Choroid plexus epithelial cell (primary cell): Measurements from ENCODE around the gene ZNF423.
A peak's percentile ranks its signal among the peaks of the same experiment; 100 is the strongest.

Experiments used
- DNase-seq: peaks from one replicate; pipeline ENCODE4 v3.0.0-alpha.2; 2010; ENCODE audit warnings: low read depth
- H3K4me3 ChIP-seq: 2 replicates; pipeline ENCODE4 v1.5.1; 2011; ENCODE audit warnings: low read depth, mild to moderate bottlenecking, control low read depth, low read length, moderate library complexity
- TF ChIP-seq, protein P1 (sequence below): conservative IDR thresholded peaks from 2 replicates; pipeline ENCODE4 v1.5.1; 2011; ENCODE audit warnings: low read depth, mild to moderate bottlenecking, control low read depth, inconsistent platforms, low read length, moderate library complexity

Gene ZNF423

DNA sequence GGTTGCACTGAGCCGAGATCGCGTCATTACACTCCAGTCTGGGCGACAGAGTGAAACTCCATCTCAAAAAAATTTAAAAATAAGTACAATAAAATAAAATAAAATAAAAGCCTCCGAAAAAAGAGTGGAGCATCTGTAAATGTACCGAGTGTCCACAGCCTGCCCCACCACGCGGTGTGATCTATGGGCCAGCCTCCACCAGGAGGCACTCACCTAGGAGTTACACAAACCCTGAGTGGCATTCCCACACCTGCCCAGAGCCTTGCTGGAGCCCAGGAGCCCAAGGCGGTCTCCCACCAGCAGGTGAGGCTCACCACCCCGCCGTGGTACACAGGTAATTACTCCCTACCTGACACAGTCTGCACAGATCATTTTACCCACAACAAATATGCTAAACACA, 183.2 kb downstream of the ZNF423 start:
- TF ChIP-seq, protein P1, sequence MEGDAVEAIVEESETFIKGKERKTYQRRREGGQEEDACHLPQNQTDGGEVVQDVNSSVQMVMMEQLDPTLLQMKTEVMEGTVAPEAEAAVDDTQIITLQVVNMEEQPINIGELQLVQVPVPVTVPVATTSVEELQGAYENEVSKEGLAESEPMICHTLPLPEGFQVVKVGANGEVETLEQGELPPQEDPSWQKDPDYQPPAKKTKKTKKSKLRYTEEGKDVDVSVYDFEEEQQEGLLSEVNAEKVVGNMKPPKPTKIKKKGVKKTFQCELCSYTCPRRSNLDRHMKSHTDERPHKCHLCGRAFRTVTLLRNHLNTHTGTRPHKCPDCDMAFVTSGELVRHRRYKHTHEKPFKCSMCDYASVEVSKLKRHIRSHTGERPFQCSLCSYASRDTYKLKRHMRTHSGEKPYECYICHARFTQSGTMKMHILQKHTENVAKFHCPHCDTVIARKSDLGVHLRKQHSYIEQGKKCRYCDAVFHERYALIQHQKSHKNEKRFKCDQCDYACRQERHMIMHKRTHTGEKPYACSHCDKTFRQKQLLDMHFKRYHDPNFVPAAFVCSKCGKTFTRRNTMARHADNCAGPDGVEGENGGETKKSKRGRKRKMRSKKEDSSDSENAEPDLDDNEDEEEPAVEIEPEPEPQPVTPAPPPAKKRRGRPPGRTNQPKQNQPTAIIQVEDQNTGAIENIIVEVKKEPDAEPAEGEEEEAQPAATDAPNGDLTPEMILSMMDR: no peak
- no peak overlapping the region for H3K4me3 ChIP-seq

DNA sequence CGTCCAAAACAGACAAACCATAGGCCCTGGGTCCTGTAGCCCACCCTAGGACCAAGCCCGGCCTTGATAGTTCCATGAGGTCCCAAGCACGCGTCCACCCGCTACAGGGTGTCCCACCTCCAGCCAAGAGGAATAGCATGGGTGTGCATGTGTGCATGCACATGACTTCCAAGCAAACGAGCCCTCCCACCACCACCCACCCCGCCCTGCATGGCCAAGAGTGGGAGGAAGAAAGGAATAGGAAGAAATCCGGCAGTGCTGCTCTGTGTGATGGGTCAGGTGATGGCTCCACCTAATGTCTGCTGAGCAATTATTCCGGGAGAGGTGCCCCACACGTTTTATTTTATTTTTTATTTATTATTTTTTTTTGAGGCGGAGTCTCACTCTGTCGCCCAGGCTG, 184.6 kb downstream of the ZNF423 start:
- no peak for DNase-seq
- TF ChIP-seq, protein P1: no peak
- H3K4me3 ChIP-seq: no peak overlapping the region

More for the DNA sequence above, 183.2 kb downstream of the ZNF423 start:
- no peak for DNase-seq

GRCh38 chr16:49670627-49671026, 185.3 kb downstream of the ZNF423 start:
- H3K4me3 ChIP-seq: no peak overlapping the region
- no peak for DNase-seq
- TF ChIP-seq, protein P1: no peak

DNA sequence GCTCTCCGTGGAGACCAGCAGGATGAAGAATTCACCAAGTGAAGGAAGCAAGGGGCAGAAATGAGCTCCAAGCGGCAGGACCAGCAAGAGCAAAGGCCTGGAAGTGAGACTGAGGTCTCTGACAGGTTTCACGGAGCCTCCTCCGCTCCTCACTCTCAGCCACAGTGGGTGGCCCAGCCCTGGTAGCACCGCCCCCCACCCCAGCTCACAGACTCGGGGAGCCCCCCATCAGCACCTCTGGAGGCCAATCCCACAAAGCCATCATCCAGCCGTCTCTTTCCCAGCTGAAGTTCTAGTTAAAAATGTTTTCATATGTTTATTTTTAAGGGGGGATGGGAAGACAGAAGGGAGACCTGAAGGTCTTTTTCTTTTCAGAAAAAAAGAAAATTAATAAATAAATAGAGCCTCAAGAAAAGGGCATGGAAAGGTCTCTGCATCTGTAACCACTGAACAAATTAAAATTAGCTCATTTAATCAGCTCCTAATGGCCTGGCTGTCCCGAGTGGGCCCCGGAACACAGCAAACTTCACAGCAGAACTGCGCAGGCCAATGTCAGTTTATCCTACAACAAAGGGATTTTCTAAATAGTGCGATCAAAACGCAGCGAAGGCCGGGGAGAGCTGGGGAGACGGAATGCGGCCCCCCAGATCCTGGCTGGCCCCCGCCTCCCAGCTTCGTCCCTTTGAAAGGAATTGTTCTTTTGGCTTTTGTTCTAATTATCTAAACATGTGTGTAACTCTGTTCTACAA, 190.3 kb downstream of the ZNF423 start:
- H3K4me3 ChIP-seq: no peak overlapping the region
- TF ChIP-seq, protein P1: no peak
- DNase-seq: no peak

DNA sequence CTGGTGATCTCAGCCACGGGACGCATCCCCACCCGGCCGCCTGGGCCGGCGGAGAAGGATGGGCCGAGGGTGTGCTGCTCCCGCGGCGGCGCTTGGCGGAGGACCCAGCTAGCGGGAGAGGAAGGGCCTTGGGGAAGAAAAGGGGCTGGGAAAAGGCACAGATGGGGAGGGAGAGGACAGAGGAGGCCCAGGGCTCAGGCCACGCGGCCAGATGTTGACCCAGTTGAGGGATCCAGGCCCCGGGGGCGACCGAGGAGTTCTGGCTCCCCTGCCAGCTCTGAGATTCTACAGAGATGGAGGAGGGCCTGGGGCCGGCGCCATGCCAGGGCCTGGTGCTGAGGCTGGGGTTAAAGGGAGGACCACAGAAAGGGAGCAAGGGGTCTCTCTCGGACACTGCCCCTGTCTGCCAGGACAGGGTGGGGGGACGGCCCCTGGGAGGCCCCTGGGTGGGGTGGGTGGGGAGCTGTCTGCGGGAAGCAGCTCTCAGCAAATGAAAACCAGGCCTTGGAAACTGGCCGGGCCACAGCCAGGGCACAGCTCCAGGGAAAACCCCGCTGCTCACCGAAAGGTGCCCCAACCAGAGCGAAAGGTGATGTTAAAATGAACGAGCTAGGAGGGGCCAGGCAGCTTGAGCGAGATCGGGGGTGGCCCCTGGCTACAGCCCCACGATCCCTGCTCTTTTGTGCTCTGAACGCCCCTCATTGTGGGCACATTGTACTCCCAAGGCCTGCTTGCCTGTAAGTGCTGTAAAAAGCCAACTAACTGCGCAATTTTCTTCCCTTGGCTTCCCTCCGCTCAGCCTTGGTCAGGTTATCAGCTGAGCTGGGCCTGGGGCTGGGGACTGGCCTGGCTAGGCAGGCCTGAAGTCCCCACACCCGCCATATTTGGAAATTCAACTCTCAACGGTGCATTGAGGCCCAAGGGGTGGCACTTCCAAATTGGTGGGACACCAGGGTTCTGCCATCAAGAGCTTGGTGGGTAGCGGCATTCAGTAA, 191.4 kb downstream of the ZNF423 start:
- DNase-seq: no peak
- TF ChIP-seq, protein P1: no peak
- H3K4me3 ChIP-seq: no peak overlapping the region

GRCh38 chr16:49663081-49664065, 192.5 kb downstream of the ZNF423 start:
- peak; percentile 10 for DNase-seq
- no peak overlapping the region for H3K4me3 ChIP-seq
- TF ChIP-seq, protein P1: no peak
